OCI-LY7 (cell line): ENCODE data around the gene FCMR.

Experiments
- EZH2phosphoT487 ChIP-seq: fragments of 200-600 bp; sonication (generic); IDR thresholded peaks from 2 replicates; pipeline ENCODE4 v1.6.1; 2018; ENCODE audit warnings: low read depth, borderline replicate concordance, mild to moderate bottlenecking, mixed run types, antibody characterized with exemption, low read length, moderate library complexity, mixed read lengths
- TF ChIP-seq, protein P1 (sequence below): fragments of 200-600 bp; sonication (generic); conservative IDR thresholded peaks from 2 replicates; pipeline ENCODE4 v1.5.1; 2014; ENCODE audit warnings: mild to moderate bottlenecking, antibody characterized with exemption, low read length, moderate library complexity, mixed read lengths

DNA sequence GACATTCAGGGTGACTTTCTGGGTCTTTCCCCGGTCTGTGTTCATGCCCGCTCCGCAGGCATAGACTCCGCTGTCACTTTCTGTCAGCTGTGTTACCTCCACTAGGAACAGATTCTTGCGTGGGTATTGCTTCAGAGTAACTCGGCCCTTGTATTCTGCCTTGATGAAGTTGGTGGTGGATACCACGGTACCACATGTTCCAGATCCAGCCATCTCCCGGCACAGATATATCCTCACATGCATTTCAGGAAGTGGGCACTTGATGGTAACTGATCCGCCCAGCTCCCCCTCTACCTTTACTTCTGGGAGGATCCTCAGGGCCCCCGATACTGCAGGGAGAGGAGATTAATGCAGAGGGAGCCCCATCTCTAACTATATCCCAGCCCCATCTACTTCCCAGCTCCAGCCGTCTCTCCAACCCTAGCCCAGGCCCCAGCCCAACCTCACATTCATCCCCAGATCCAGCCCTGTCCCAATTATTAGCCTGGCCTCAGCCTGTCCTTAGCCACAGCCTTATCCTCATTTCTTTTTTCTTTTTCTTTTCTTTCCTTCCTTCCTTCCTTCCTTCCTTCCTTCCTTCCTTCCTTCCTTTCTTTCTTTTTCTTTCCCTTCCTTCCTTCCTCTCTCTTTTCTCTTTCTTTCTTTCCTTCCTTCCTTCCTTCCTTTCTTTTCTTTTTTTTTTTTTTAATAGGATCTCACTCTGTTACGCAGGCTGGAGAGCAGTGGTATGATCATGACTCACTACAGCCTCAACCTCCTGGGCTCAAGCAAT, 7.8 kb downstream of the FCMR start:
- TF ChIP-seq, protein P1, sequence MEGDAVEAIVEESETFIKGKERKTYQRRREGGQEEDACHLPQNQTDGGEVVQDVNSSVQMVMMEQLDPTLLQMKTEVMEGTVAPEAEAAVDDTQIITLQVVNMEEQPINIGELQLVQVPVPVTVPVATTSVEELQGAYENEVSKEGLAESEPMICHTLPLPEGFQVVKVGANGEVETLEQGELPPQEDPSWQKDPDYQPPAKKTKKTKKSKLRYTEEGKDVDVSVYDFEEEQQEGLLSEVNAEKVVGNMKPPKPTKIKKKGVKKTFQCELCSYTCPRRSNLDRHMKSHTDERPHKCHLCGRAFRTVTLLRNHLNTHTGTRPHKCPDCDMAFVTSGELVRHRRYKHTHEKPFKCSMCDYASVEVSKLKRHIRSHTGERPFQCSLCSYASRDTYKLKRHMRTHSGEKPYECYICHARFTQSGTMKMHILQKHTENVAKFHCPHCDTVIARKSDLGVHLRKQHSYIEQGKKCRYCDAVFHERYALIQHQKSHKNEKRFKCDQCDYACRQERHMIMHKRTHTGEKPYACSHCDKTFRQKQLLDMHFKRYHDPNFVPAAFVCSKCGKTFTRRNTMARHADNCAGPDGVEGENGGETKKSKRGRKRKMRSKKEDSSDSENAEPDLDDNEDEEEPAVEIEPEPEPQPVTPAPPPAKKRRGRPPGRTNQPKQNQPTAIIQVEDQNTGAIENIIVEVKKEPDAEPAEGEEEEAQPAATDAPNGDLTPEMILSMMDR = no peak
- TF ChIP-seq EZH2phosphoT487 = no peak
